GM12891 (cell line): ENCODE results near the gene ALDH1A3.
"Not testable (repeated sequence)": the region's sequence is repeated elsewhere in the genome, so short reads cannot be mapped to it uniquely, and the experiment has no call there.

Experiments used
- DNase-seq: peaks from one replicate; pipeline ENCODE4 v3.0.0; 2011; ENCODE audit warnings: low spot score; ENCODE audit not compliant: insufficient read length
- FAIRE-seq: peaks from 2 replicates; lab custom pipeline; 2011; peaks lifted over from hg19 to GRCh38; lab: Jason Lieb, UNC
- PAX5 ChIP-seq: IDR thresholded peaks from 2 replicates; pipeline ENCODE4 v1.6.1; 2011; ENCODE audit warnings: low read length, moderate library complexity, mild to moderate bottlenecking; ENCODE audit not compliant: insufficient read depth, severe bottlenecking
- POLR2A ChIP-seq: IDR thresholded peaks from 2 replicates; pipeline ENCODE4 v1.6.1; 2011; ENCODE audit warnings: low read depth, low read length, control low read depth
- POLR2AphosphoS5 ChIP-seq: IDR thresholded peaks from 2 replicates; pipeline ENCODE4 v1.6.1; 2011; ENCODE audit warnings: low read depth, low read length, control low read depth
- POU2F2 ChIP-seq: IDR thresholded peaks from 2 replicates; pipeline ENCODE4 v1.6.1; 2011; ENCODE audit warnings: low read depth, mild to moderate bottlenecking, control low read depth, low read length, moderate library complexity
- SPI1 ChIP-seq: IDR thresholded peaks from 2 replicates; pipeline ENCODE4 v1.6.1; 2011; ENCODE audit warnings: low read depth, low read length, control low read depth
- TAF1 ChIP-seq: IDR thresholded peaks from 2 replicates; pipeline ENCODE4 v1.6.1; 2011; ENCODE audit warnings: low read depth, low read length, control low read depth

Gene ALDH1A3

GRCh38 chr15:100842756-100843730 is 36.6 kb upstream of the ALDH1A3 start:
- no peak for DNase-seq
- no peak for FAIRE-seq
- TF ChIP-seq POLR2AphosphoS5 (no peak), SPI1 (no peak), TAF1 (no peak), POU2F2 (no peak), PAX5 (no peak), POLR2A (no peak)

- no peak for TF ChIP-seq PAX5
- no peak for TF ChIP-seq POLR2A
- no peak for TF ChIP-seq TAF1
- no peak for TF ChIP-seq SPI1
- no peak for TF ChIP-seq POU2F2
- no peak for TF ChIP-seq POLR2AphosphoS5
- no peak for DNase-seq
- no peak for FAIRE-seq
Observed at GRCh38 chr15:100844167-100844566, 35.5 kb upstream of the ALDH1A3 start.

GRCh38 chr15:100844778-100845177 is 34.9 kb upstream of the ALDH1A3 start:
- no peak for FAIRE-seq
- no peak for TF ChIP-seq POLR2AphosphoS5
- no peak for TF ChIP-seq PAX5
- no peak for TF ChIP-seq SPI1
- no peak for TF ChIP-seq TAF1
- no peak for TF ChIP-seq POU2F2
- no peak for TF ChIP-seq POLR2A
- DNase-seq, result no peak

- TF ChIP-seq TAF1 (no peak), SPI1 (no peak), POLR2AphosphoS5 (no peak), PAX5 (no peak), POU2F2 (no peak), POLR2A (no peak)
Observed at GRCh38 chr15:100847194-100847593, 32.4 kb upstream of the ALDH1A3 start.

GRCh38 chr15:100849021-100849854 is 30.4 kb upstream of the ALDH1A3 start:
- peak; percentile 51 for DNase-seq
- peak; percentile 47 for FAIRE-seq
- TF ChIP-seq POLR2A (no peak), TAF1 (no peak), POU2F2 (no peak)

More at GRCh38 chr15:100847194-100847593, 32.4 kb upstream of the ALDH1A3 start:
- FAIRE-seq (no peak), DNase-seq (no peak)

- no peak for FAIRE-seq
- TF ChIP-seq POLR2AphosphoS5 (no peak), POLR2A (no peak), POU2F2 (no peak), TAF1 (no peak), SPI1 (no peak), PAX5 (no peak)
- DNase-seq, result no peak
Observed at GRCh38 chr15:100849855-100850218, 29.8 kb upstream of the ALDH1A3 start.

- not testable (repeated sequence) for FAIRE-seq, DNase-seq
Observed at GRCh38 chr15:100851428-100852015, 28.1 kb upstream of the ALDH1A3 start.

GRCh38 chr15:100852630-100853029 is 27.0 kb upstream of the ALDH1A3 start:
- DNase-seq (no peak), FAIRE-seq (no peak)
- TF ChIP-seq POU2F2 (no peak), TAF1 (no peak), POLR2AphosphoS5 (no peak), PAX5 (no peak), POLR2A (no peak), SPI1 (no peak)
